DOHH2 (cell line): ENCODE measurements around the gene LOXHD1.

Source experiments
- CTCF ChIP-seq: fragments of 200-600 bp; sonication (generic); IDR thresholded peaks from one replicate; pipeline ENCODE4 v1.5.1; 2014; ENCODE audit warnings: antibody characterized with exemption, mild to moderate bottlenecking, low read depth, low read length; ENCODE audit not compliant: poor library complexity, severe bottlenecking
- EZH2phosphoT487 ChIP-seq: fragments of 200-600 bp; sonication (generic); IDR thresholded peaks from 2 replicates; pipeline ENCODE4 v1.6.1; 2017; ENCODE audit warnings: borderline replicate concordance, mild to moderate bottlenecking, antibody characterized with exemption, low read length, moderate library complexity, mixed read lengths

- TF ChIP-seq CTCF = no peak
- no peak for TF ChIP-seq EZH2phosphoT487
Observed at GRCh38 chr18:46462523-46462922, 194.5 kb downstream of the LOXHD1 start.
